ENCODE results near the gene COMMD4. TPM values are rescaled to one million over a fixed set of nuclear protein-coding genes. Genes with fewer than 3 reads are reported as not detected.
"Not testable (repeated sequence)": the region's sequence is repeated elsewhere in the genome, so short reads cannot be mapped to it uniquely, and the experiment has no call there.

The COMMD4 gene
- total RNA-seq, 1 donor from 2014 or later, result 36.4 TPM

GRCh38 chr15:75335313-75335704 lies 554 bp upstream of the COMMD4 start:
- no peak for DNase-seq (ENCODE audit: low spot score)
- Histone ChIP-seq H3K9ac (peak overlapping the region; percentile 36), H3K4me1 (peaks cover 3% of the 10 kb centered on the region), H3K4me3 (peak overlapping the region; percentile 67), H3K27ac (no peak overlapping the region), H3K36me3 (no peaks in the 10 kb centered on the region), H3F3A (ENCODE audit: low read depth) (no peaks in the 10 kb centered on the region), H3K79me2 (ENCODE audit: low read depth) (peaks cover 14% of the 10 kb centered on the region), H3K4me2 (peak overlapping the region; percentile 74), H3K27me3 (no peaks in the 10 kb centered on the region), H4K20me1 (ENCODE audit: low read depth) (no peaks in the 10 kb centered on the region), H3K9me3 (ENCODE audit: low read depth) (no peaks in the 10 kb centered on the region), H2AFZ (replicated peaks) (peak overlapping the region; percentile 99)
- peaks cover 2% of the 10 kb centered on the region for H3K9me3 Mint-ChIP-seq
- peaks cover 11% of the 10 kb centered on the region for H3K27me3 Mint-ChIP-seq (ENCODE audit: insufficient read depth, low read depth)
- H3K4me3 Mint-ChIP-seq, result peak overlapping the region; percentile 99
- H3K4me1 Mint-ChIP-seq, result peaks cover 17% of the 10 kb centered on the region
- TF ChIP-seq EZH2phosphoT487 (IDR thresholded peaks at IDR 0.05) (no peak), CTCF (IDR thresholded peaks at IDR 0.05) (no peak), EZH2 (IDR thresholded peaks at IDR 0.05) (no peak)
- H3K36me3 Mint-ChIP-seq, result peaks cover 4% of the 10 kb centered on the region
- peak overlapping the region; percentile 87 for H3K27ac Mint-ChIP-seq

- H3K27ac Mint-ChIP-seq, result no peak overlapping the region
- Histone ChIP-seq H3K27me3 (no peaks in the 10 kb centered on the region), H2AFZ (replicated peaks) (no peak overlapping the region), H3K9ac (no peak overlapping the region), H3K4me2 (no peak overlapping the region), H3K4me3 (no peak overlapping the region), H3K79me2 (ENCODE audit: low read depth) (peaks cover 14% of the 10 kb centered on the region), H3K9me3 (ENCODE audit: low read depth) (no peaks in the 10 kb centered on the region), H4K20me1 (ENCODE audit: low read depth) (no peaks in the 10 kb centered on the region), H3K36me3 (no peaks in the 10 kb centered on the region), H3K4me1 (peaks cover 3% of the 10 kb centered on the region), H3K27ac (no peak overlapping the region), H3F3A (ENCODE audit: low read depth) (peaks cover 10% of the 10 kb centered on the region)
- no peak for TF ChIP-seq EZH2 (IDR thresholded peaks at IDR 0.05)
- peaks cover 4% of the 10 kb centered on the region for H3K36me3 Mint-ChIP-seq
- peaks cover 17% of the 10 kb centered on the region for H3K4me1 Mint-ChIP-seq
- H3K27me3 Mint-ChIP-seq (ENCODE audit: insufficient read depth, low read depth), result peaks cover 15% of the 10 kb centered on the region
- H3K4me3 Mint-ChIP-seq, result no peak overlapping the region
- DNase-seq (ENCODE audit: low spot score), result no peak
- H3K9me3 Mint-ChIP-seq, result peaks cover 2% of the 10 kb centered on the region
Measured at GRCh38 chr15:75338661-75339240, 2.9 kb downstream of the COMMD4 start.

- Histone ChIP-seq H3K4me3 (no peak overlapping the region), H2AFZ (replicated peaks) (no peak overlapping the region), H3F3A (ENCODE audit: low read depth) (peaks cover 10% of the 10 kb centered on the region), H3K27me3 (no peaks in the 10 kb centered on the region), H3K27ac (no peak overlapping the region), H3K79me2 (ENCODE audit: low read depth) (peaks cover 14% of the 10 kb centered on the region), H3K9ac (no peak overlapping the region), H4K20me1 (ENCODE audit: low read depth) (no peaks in the 10 kb centered on the region), H3K4me1 (peaks cover 3% of the 10 kb centered on the region), H3K4me2 (no peak overlapping the region), H3K9me3 (ENCODE audit: low read depth) (no peaks in the 10 kb centered on the region), H3K36me3 (no peaks in the 10 kb centered on the region)
- no peak for TF ChIP-seq CTCF (IDR thresholded peaks at IDR 0.05)
- no peak for TF ChIP-seq EZH2phosphoT487 (IDR thresholded peaks at IDR 0.05)
- no peak for TF ChIP-seq EZH2 (IDR thresholded peaks at IDR 0.05)
- H3K4me1 Mint-ChIP-seq, result peaks cover 17% of the 10 kb centered on the region
- peak overlapping the region; percentile 64 for H3K4me3 Mint-ChIP-seq
- peaks cover 13% of the 10 kb centered on the region for H3K27me3 Mint-ChIP-seq (ENCODE audit: insufficient read depth, low read depth)
- peaks cover 2% of the 10 kb centered on the region for H3K9me3 Mint-ChIP-seq
- no peak overlapping the region for H3K27ac Mint-ChIP-seq
- H3K36me3 Mint-ChIP-seq, result peaks cover 4% of the 10 kb centered on the region
- DNase-seq (ENCODE audit: low spot score), result no peak
Measured at GRCh38 chr15:75339531-75340240, 3.8 kb downstream of the COMMD4 start.

GRCh38 chr15:75342221-75342620 lies 6.4 kb downstream of the COMMD4 start:
- Mint-ChIP-seq H3K27ac (no peak overlapping the region), H3K36me3 (peaks cover 4% of the 10 kb centered on the region), H3K27me3 (ENCODE audit: insufficient read depth, low read depth) (peaks cover 12% of the 10 kb centered on the region), H3K4me1 (no peaks in the 10 kb centered on the region), H3K9me3 (no peaks in the 10 kb centered on the region), H3K4me3 (no peak overlapping the region)
- Histone ChIP-seq H3K4me2 (no peak overlapping the region), H3K27ac (no peak overlapping the region), H3F3A (ENCODE audit: low read depth) (peaks cover 16% of the 10 kb centered on the region), H3K27me3 (peaks cover 24% of the 10 kb centered on the region), H3K9ac (no peak overlapping the region), H3K36me3 (no peaks in the 10 kb centered on the region), H4K20me1 (ENCODE audit: low read depth) (no peaks in the 10 kb centered on the region), H2AFZ (replicated peaks) (no peak overlapping the region), H3K4me1 (no peaks in the 10 kb centered on the region), H3K4me3 (no peak overlapping the region), H3K9me3 (ENCODE audit: low read depth) (no peaks in the 10 kb centered on the region), H3K79me2 (ENCODE audit: low read depth) (peaks cover 2% of the 10 kb centered on the region)
- TF ChIP-seq EZH2phosphoT487 (IDR thresholded peaks at IDR 0.05), result no peak
- TF ChIP-seq EZH2 (IDR thresholded peaks at IDR 0.05), result no peak
- TF ChIP-seq CTCF (IDR thresholded peaks at IDR 0.05), result no peak
- DNase-seq (ENCODE audit: low spot score), result no peak

GRCh38 chr15:75343953-75344352 lies 8.1 kb downstream of the COMMD4 start:
- H3K9me3 ChIP-seq (ENCODE audit: low read depth); H3K9ac ChIP-seq; H3K4me2 ChIP-seq; H3K27ac Mint-ChIP-seq; H3K4me1 ChIP-seq; H3K27ac ChIP-seq; H3K36me3 Mint-ChIP-seq; H2AFZ ChIP-seq (replicated peaks); DNase-seq (ENCODE audit: low spot score); H3K4me3 ChIP-seq; H3K9me3 Mint-ChIP-seq; H4K20me1 ChIP-seq (ENCODE audit: low read depth); H3K4me1 Mint-ChIP-seq; H3K36me3 ChIP-seq; H3K79me2 ChIP-seq (ENCODE audit: low read depth); H3K4me3 Mint-ChIP-seq: not testable (repeated sequence)
- H3K27me3 Mint-ChIP-seq (ENCODE audit: insufficient read depth, low read depth), result peaks cover 16% of the 10 kb centered on the region
- peaks cover 41% of the 10 kb centered on the region for H3K27me3 ChIP-seq
- H3F3A ChIP-seq (ENCODE audit: low read depth), result peaks cover 23% of the 10 kb centered on the region

Measured in neural progenitor cell (in vitro differentiated cells).